LNCaP clone FGC (cell line): ENCODE results near the gene PCDHA9.
"Not testable (repeated sequence)": the region's sequence is repeated elsewhere in the genome, so short reads cannot be mapped to it uniquely, and the experiment has no call there.

Source experiments
- DNase-seq: peaks from one replicate; pipeline ENCODE4 v3.0.0-alpha.2; 2011; ENCODE audit warnings: low read depth
- H3K4me3 ChIP-seq: 2 replicates; pipeline ENCODE4 v1.5.1; 2011; ENCODE audit warnings: mild to moderate bottlenecking, low read depth, low read length, control low read depth
- CTCF ChIP-seq: IDR thresholded peaks from 2 replicates; pipeline ENCODE4 v1.5.1; 2012; ENCODE audit warnings: mild to moderate bottlenecking; ENCODE audit not compliant: control insufficient read depth, insufficient read depth; ENCODE audit errors: extremely low read depth

Gene PCDHA9

GRCh38 chr5:140848139-140849102, at the start of gene PCDHA9:
Gene PCDHA9 (plus strand): TSS chr5:140848382. CDS start chr5:140848496, 114 bp downstream.
- H3K4me3 ChIP-seq, DNase-seq: not testable (repeated sequence)

DNA sequence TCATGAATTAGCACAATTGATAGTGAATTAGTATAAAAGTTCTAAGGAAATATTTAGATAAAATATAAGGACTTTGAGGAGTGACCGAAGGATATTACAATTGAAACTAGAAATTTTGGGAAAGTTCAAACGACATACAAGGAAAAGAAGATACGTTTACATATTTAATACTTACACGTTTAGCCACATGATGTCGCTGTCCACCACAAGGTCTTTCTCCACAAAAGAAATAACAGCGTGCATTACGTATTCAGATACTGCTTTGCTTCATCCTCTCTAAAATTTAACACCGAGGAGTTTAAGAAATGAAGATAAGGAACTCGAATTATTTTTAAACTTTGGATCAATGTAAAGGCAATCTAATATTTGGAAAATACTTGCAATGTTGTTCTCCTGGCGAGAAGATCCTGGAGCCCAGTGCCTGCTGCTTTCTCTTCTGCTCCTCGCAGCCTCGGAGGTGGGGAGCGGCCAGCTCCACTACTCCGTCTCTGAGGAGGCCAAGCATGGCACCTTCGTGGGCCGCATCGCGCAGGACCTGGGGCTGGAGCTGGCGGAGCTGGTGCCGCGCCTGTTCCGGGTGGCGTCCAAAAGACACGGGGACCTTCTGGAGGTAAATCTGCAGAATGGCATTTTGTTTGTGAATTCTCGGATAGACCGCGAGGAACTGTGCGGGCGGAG, 47.2 kb upstream of the PCDHA9 start, which contains the start of gene PCDHA3:
Gene PCDHA3, plus strand, starts transcription at position 242 of the 678 bp plus-strand sequence.
- no peak for DNase-seq
- peak; percentile 36 for TF ChIP-seq CTCF
- H3K4me3 ChIP-seq, result no peak within 1 kb of the TSS

GRCh38 chr5:140801494-140801841, 46.7 kb upstream of the PCDHA9 start:
- peak; percentile 27; the same call in 1 of the 2 replicates for TF ChIP-seq CTCF
- H3K4me3 ChIP-seq, result no peak overlapping the region

GRCh38 chr5:140802381-140802780, 45.8 kb upstream of the PCDHA9 start:
- H3K4me3 ChIP-seq, DNase-seq: not testable (repeated sequence)

More at GRCh38 chr5:140801494-140801841, 46.7 kb upstream of the PCDHA9 start:
- no peak for DNase-seq

- no peak overlapping the region for H3K4me3 ChIP-seq
- DNase-seq, result no peak
- TF ChIP-seq CTCF, result no peak
Measured at GRCh38 chr5:140802781-140803271, 45.4 kb upstream of the PCDHA9 start.

DNA sequence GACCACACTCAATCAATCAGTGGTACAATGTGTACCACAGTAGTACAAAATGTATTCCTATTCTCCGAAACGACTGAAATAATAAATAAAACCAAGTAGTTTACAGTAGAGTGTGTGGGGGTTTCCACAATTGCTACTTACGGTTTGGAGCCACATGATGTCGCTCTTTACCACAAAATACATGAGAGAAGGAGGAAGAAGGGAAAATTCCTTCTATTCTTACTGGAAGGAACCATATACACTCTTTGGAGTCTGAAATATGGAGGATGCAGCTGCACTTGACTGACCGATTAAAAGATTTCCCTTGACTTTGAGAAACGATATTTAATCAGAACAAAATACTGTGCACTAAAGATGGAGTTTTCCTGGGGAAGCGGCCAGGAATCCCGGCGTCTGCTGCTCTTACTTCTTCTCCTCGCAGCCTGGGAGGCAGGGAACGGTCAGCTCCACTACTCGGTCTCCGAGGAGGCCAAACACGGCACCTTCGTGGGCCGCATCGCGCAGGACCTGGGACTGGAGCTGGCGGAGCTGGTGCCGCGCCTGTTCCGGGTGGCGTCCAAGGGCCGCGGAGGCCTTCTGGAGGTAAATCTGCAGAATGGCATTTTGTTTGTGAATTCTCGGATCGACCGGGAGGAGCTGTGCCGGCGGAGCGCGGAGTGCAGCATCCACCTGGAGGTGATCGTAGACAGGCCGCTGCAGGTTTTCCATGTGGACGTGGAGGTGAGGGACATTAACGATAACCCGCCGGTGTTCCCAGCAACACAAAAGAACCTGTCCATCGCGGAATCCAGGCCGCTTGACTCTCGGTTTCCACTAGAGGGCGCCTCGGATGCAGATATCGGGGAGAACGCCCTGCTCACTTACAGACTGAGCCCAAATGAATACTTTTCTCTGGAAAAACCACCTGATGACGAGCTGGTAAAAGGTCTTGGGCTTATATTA, 41.1 kb upstream of the PCDHA9 start, which contains the start of gene PCDHA4:
Gene PCDHA4, plus strand, starts transcription at position 235 of the 942 bp plus-strand sequence.
- peak; percentile 57 for TF ChIP-seq CTCF
- no peak for DNase-seq
- no peak within 1 kb of the TSS for H3K4me3 ChIP-seq

- not testable (repeated sequence) for DNase-seq, H3K4me3 ChIP-seq
Measured at GRCh38 chr5:140808241-140808888, 39.8 kb upstream of the PCDHA9 start.
